Umbilical cord (tissue), 2 donors: ENCODE measurements around the gene ACAP3. TPM values are rescaled to one million over a fixed set of nuclear protein-coding genes. Genes with fewer than 3 reads are reported as not detected.

Experiments used
- DNase-seq: peaks from one replicate; pipeline ENCODE4 v3.0.0-alpha.2; 2015; ENCODE audit warnings: low spot score
- total RNA-seq: library from RNA; depleted of rRNA; stranded (reverse); fragments of >200 nt; gene quantifications from one replicate; pipeline ENCODE4 v1.2.3, GENCODE V29; 2014; ENCODE audit warnings: low replicate concordance; ENCODE audit not compliant: insufficient read depth

Gene ACAP3
- total RNA-seq, 1 donor from 2014 or later = 49.6 TPM

- DNase-seq = no peak
These were observed 37.7 kb upstream of the ACAP3 start for GRCh38 chr1:1345384-1345783.

- no peak for DNase-seq
These were observed 37.1 kb upstream of the ACAP3 start for GRCh38 chr1:1344655-1345361.

GRCh38 chr1:1343811-1344421 is 36.2 kb upstream of the ACAP3 start:
- DNase-seq = no peak

GRCh38 chr1:1342584-1343115 is 34.9 kb upstream of the ACAP3 start:
- no peak for DNase-seq

- no peak for DNase-seq
These were observed 34.4 kb upstream of the ACAP3 start for GRCh38 chr1:1342061-1342562.

- DNase-seq = no peak
These were observed 33.9 kb upstream of the ACAP3 start for GRCh38 chr1:1341549-1342021.

GRCh38 chr1:1340791-1341548 is 33.2 kb upstream of the ACAP3 start:
- no peak for DNase-seq

GRCh38 chr1:1340185-1340584 is 32.5 kb upstream of the ACAP3 start:
- DNase-seq = no peak

GRCh38 chr1:1338278-1338677 is 30.5 kb upstream of the ACAP3 start:
- no peak for DNase-seq

- DNase-seq = no peak
These were observed 30.0 kb upstream of the ACAP3 start for GRCh38 chr1:1337793-1338147.

GRCh38 chr1:1336931-1337792 is 29.4 kb upstream of the ACAP3 start:
- no peak for DNase-seq

- no peak for DNase-seq
These were observed 28.7 kb upstream of the ACAP3 start for GRCh38 chr1:1336446-1336845.

- no peak for DNase-seq
These were observed 28.1 kb upstream of the ACAP3 start for GRCh38 chr1:1335792-1336248.

- no peak for DNase-seq
These were observed 27.6 kb upstream of the ACAP3 start for GRCh38 chr1:1335283-1335682.

GRCh38 chr1:1334835-1335234 is 27.1 kb upstream of the ACAP3 start:
- no peak for DNase-seq

GRCh38 chr1:1333551-1334241 is 26.0 kb upstream of the ACAP3 start:
- DNase-seq = no peak

- DNase-seq = no peak
These were observed 25.2 kb upstream of the ACAP3 start for GRCh38 chr1:1332774-1333480.

GRCh38 chr1:1332031-1332755 is 24.5 kb upstream of the ACAP3 start:
- no peak for DNase-seq
